Measurements from ENCODE around the gene LRRC42. TPM values are rescaled to one million over a fixed set of nuclear protein-coding genes. Genes with fewer than 3 reads are reported as not detected.

The LRRC42 gene
- total and polyA plus RNA-seq, 10 of the 15 experiments (the other 5 are each of a cell fraction or from before 2014, with no cell fraction given): 11.0 to 34.4 (median 23.0) TPM

DNA sequence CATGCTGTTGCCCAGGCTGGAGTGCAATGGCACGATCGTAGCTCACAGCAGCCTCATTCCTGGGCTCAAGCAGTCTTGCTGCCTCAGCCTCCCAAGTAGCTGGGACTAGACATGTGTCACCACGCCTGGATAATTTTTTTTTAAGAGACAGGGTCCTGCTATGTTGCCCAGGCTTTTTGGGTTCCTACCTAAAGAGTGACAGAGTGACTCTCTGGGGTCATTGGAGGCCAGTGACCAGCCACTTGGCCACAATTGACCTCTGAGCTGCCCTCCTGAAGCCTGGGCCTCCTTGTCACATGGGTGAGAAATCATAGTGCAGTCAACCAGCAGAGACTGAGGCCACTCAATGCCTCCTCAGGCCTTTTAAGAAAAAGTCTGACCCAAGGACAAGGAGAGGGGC is 46.4 kb upstream of the LRRC42 start:
- TF ChIP-seq IRF4 (IDR thresholded peaks at IDR 0.05; ENCODE audit: low read depth, low read length) (no peak), ASH2L (IDR thresholded peaks at IDR 0.05; ENCODE audit: borderline replicate concordance, low read depth) (no peak), MEF2A (IDR thresholded peaks at IDR 0.05; ENCODE audit: insufficient read depth, low read depth, low read length) (no peak), DPF2 (IDR thresholded peaks at IDR 0.05) (no peak), NFYA (IDR thresholded peaks at IDR 0.05; ENCODE audit: borderline replicate concordance, low read depth, low read length) (no peak), RELA (IDR thresholded peaks at IDR 0.05; ENCODE audit: borderline replicate concordance, partially characterized antibody) (no peak), CREB1 (IDR thresholded peaks at IDR 0.05; ENCODE audit: low read depth) (no peak), ATF7 (IDR thresholded peaks at IDR 0.05; ENCODE audit: low read depth) (no peak), ZSCAN29 (IDR thresholded peaks at IDR 0.05) (no peak), TARDBP (IDR thresholded peaks at IDR 0.05; ENCODE audit: borderline replicate concordance) (no peak), HCFC1 (IDR thresholded peaks at IDR 0.05; ENCODE audit: low read length) (no peak), KAT2A (conservative IDR thresholded peaks at IDR 0.05; ENCODE audit: control insufficient read depth, low read depth, low read length) (no peak), IKZF1 (conservative IDR thresholded peaks at IDR 0.05) (no peak)
- TF ChIP-seq, protein P1, sequence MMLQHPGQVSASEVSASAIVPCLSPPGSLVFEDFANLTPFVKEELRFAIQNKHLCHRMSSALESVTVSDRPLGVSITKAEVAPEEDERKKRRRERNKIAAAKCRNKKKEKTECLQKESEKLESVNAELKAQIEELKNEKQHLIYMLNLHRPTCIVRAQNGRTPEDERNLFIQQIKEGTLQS (IDR thresholded peaks at IDR 0.05; ENCODE audit: borderline replicate concordance, extremely low read depth, low read depth, low read length): no peak
- TF ChIP-seq, protein P2, sequence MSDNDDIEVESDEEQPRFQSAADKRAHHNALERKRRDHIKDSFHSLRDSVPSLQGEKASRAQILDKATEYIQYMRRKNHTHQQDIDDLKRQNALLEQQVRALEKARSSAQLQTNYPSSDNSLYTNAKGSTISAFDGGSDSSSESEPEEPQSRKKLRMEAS (IDR thresholded peaks at IDR 0.05; ENCODE audit: low read depth, low read length): no peak
- TF ChIP-seq, protein P3, sequence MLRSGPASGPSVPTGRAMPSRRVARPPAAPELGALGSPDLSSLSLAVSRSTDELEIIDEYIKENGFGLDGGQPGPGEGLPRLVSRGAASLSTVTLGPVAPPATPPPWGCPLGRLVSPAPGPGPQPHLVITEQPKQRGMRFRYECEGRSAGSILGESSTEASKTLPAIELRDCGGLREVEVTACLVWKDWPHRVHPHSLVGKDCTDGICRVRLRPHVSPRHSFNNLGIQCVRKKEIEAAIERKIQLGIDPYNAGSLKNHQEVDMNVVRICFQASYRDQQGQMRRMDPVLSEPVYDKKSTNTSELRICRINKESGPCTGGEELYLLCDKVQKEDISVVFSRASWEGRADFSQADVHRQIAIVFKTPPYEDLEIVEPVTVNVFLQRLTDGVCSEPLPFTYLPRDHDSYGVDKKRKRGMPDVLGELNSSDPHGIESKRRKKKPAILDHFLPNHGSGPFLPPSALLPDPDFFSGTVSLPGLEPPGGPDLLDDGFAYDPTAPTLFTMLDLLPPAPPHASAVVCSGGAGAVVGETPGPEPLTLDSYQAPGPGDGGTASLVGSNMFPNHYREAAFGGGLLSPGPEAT (IDR thresholded peaks at IDR 0.05; ENCODE audit: low read depth): no peak
- Histone ChIP-seq H4K20me1 (ENCODE audit: control insufficient read depth, insufficient read depth) (no peaks in the 10 kb centered on the region), H3K27me3 (replicated peaks in 1 of 2; ENCODE audit: control insufficient read depth in 2 of 2, insufficient read depth in 2 of 2, low read length in 1 of 2) (no peaks in the 10 kb centered on the region), H3K27ac (ENCODE audit: control insufficient read depth, insufficient read depth) (no peak overlapping the region), H3K79me2 (ENCODE audit: control insufficient read depth, insufficient read depth, low read length) (no peaks in the 10 kb centered on the region), H3K9me3 (replicated peaks; ENCODE audit: control insufficient read depth, insufficient read depth, low read length) (no peaks in the 10 kb centered on the region), H3K4me1 (ENCODE audit: control insufficient read depth, insufficient read depth, low read length) (no peaks in the 10 kb centered on the region), H3K4me3 (no peak overlapping the region), H3K9ac (ENCODE audit: control insufficient read depth, insufficient read depth, low read length) (no peak overlapping the region), H2AFZ (ENCODE audit: control insufficient read depth, low read depth, low read length) (no peak overlapping the region), H3K4me2 (ENCODE audit: control insufficient read depth, insufficient read depth) (no peak overlapping the region), H3K36me3 (ENCODE audit: control insufficient read depth in 2 of 2, insufficient read depth in 2 of 2, low read length in 1 of 2) (no peaks in the 10 kb centered on the region)
- intact Hi-C loops (cut with micrococcal nuclease; ENCODE audit: unreplicated experiment): no loop called here
- SMC1A ChIA-PET (ENCODE audit: uncharacterized antibody, unreplicated experiment): interaction anchor here (0.6 to 3.0 kb wide), 4 partner anchors 11 to 49 kb away, joined by 3 to 13 read pairs (median 6); no protein-coding TSS in a partner anchor
- RAD21 ChIA-PET (ENCODE audit: unreplicated experiment): interaction anchor here (0.9 to 2.4 kb wide), 3 partner anchors 10 to 48 kb away, joined by 4 to 9 read pairs (median 7); partner anchors contain the start of gene YIPF1
- DNase-seq (ENCODE audit: low read depth, low spot score) (no peak), FAIRE-seq (no peak), ATAC-seq (no peak)
- POLR2A ChIA-PET: interaction anchor here (0.6 to 1.3 kb wide), 2 partner anchors 10 to 92 kb away, joined by 3 to 10 read pairs; partner anchors contain the start of gene YIPF1
- in situ Hi-C loops (cut with MboI): no loop called here
- 78% methylated on average over 3 of the region's 3 CpGs for WGBS (ENCODE audit: insufficient coverage, insufficient replicate concordance, low lambda C conversion rate, missing lambda C conversion rate)
- no TSS peak for BruUV-seq (replicated peaks)
- CTCF ChIA-PET: interaction anchor here (0.7 to 1.6 kb wide), 5 partner anchors 10 to 487 kb away, joined by 3 to 7 read pairs (median 5); partner anchors contain the start of gene YIPF1
